NCI-H526 treated with DMSO at 0.1 percent for 48 hours (cell line): ENCODE results near the gene ATP6V0C.
A peak's percentile ranks its signal among the peaks of the same experiment; 100 is the strongest.

Experiments
- DNase-seq: peaks from one replicate; lab custom pipeline; 2025; lab: John Stamatoyannopoulos, UW

The ATP6V0C gene

DNA sequence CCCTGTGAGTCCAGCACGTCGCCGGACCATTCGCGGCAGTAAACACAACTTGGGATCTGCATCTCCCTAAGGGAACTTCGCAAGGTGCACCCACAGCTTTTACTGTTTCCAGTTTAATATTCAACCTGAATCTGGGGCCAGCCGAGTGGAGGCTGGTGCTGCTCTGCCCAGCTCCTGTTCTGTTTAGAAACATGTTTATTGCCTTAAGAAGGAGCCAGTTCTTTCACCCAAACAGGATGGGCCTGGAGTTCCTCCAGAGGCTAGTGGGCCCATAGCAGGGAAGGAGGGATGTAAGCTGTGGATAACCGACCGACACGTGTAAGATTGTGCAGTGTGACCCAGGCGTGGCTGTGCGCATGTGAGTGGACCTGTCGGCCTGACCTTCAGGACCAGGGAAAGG lies 21.5 kb upstream of the ATP6V0C start:
- no peak for DNase-seq

DNA sequence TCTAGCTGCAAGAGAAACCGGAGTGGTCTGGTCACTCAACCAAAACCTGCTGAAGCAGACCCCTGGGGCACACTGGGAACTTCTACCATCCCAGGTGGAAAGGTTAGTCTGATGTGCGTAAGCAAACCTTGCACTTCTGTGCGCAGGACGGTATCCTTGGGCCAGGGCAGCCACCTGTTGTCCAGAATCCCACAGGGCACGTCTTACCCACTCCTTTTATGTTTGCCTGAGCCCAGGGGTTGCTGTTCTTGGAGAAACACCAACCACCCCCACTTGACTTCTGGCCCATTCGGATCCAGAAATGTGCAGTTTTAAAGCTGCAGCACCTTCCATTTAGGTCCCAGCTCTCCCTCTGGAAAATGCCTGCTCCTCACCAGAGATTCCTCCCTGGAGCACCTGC lies 20.1 kb upstream of the ATP6V0C start:
- DNase-seq, result no peak

DNA sequence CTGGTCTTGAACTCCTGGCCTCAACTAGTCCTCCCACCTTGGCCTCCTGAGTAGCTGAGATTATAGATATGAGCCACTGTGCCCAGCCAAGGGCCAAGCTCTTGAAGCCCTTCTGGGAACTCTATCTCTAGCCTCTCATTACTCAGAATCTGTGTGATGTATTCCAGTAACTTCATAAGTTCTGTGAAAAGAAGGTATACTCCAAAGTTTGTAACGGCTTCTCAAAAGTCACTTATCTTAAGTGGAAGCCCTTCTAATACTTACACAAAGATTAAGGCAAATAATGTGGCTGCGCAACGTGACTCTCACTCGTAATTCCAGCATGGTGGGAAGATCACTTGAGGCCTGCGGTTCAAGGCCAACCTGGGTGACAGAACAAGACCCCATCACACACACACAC lies 19.1 kb upstream of the ATP6V0C start:
- DNase-seq, result no peak

DNA sequence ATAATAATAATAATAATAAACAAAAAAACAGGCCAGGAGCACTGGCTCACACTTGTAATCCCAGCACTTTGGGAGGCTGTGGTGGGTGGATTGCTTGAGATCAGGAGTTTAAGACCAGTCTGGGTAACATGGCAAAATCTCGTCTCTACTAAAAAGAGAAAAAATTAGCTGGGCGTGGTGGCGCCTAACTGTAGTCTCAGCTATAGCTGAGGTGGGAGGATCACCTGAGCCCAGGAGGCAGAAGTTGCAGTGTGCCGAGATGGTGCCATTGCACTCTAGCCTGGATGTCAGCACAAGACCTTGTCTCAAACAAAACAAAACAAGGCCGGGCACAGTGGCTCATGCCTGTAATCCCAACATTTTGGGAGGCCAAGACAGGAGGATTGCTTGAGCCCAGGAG lies 18.7 kb upstream of the ATP6V0C start:
- DNase-seq, result no peak

DNA sequence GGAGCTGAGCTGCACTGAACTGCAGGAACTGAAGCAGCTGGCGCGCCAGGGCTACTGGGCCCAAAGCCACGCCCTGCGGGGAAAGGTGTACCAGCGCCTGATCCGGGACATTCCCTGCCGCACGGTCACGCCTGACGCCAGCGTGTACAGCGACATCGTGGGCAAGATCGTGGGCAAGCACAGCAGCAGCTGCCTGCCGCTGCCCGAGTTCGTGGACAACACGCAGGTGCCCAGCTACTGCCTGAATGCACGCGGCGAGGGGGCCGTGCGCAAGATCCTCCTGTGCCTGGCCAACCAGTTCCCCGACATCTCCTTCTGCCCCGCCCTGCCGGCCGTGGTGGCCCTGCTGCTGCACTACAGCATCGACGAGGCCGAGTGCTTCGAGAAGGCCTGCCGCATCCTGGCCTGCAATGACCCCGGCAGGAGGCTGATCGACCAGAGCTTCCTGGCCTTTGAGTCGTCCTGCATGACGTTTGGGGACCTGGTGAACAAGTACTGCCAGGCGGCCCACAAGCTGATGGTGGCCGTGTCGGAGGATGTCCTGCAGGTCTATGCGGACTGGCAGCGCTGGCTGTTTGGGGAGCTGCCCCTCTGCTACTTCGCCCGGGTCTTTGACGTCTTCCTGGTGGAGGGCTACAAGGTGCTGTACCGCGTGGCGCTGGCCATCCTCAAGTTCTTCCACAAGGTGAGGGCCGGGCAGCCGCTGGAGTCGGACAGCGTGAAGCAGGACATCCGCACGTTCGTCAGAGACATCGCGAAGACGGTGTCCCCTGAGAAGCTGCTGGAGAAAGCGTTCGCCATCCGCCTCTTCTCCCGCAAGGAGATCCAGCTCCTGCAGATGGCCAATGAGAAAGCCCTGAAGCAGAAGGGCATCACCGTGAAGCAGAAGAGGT lies 17.3 kb upstream of the ATP6V0C start:
- DNase-seq, result no peak

DNA sequence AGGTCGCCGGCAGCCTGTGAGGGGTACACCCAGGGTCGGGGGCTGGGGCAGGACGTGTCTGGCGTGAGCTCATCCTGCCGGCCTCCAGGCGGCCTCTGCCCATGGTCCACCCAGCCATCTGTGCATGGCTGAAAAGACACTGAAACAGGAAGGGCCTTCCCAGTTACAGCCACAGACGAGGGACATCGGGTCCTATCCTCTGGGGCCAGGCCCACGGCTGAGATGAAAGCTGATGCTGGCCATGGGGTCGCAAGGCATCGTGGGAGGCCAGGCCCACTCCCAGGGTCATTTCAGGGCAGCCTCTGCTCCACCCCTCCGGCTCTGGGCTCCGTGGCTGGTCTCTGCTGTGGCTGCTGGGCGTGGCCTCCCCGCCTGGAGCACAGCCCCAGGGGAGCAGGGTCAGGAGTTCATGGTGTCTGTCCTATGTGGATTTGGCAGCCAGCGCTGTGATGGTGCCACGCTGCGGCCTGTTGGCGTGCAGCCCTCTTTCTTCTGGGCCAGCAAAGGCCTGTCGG lies 16.6 kb upstream of the ATP6V0C start:
- DNase-seq, result no peak

DNA sequence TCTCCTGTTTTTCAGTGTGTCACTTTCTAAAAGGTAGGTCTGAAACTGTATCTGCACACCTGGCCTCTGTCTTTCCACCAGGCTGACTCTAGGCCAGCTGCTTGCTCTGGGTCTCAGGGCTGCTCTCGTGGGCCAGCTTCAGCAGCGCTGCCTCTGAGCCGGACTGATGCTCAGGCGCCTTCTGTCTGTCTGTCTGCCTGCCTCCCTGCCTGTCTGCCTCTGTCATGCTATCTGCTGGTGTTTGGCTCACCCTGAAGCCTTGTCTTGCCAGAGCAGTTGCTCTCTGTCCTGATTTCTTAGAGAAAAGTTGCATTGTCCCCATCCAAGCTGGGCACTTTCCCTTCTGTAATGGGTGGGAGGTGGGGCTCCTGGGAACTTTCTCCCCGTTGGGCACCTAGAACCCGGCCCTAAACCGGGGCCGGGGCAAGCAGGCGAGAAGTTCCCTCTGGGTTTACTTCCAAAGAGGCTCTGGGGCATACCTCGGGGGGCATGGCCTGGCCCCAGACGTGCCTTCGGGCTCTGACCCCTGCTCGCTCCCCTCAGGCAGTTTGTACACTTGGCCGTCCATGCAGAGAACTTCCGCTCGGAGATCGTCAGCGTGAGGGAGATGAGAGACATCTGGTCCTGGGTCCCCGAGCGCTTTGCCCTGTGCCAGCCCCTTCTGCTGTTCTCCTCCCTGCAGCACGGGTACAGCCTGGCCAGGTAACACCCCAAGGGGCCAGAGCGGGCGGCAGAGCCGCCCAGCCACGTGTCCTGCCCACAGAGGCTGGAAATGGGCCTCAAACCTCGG lies 15.9 kb upstream of the ATP6V0C start:
- DNase-seq, result no peak

DNA sequence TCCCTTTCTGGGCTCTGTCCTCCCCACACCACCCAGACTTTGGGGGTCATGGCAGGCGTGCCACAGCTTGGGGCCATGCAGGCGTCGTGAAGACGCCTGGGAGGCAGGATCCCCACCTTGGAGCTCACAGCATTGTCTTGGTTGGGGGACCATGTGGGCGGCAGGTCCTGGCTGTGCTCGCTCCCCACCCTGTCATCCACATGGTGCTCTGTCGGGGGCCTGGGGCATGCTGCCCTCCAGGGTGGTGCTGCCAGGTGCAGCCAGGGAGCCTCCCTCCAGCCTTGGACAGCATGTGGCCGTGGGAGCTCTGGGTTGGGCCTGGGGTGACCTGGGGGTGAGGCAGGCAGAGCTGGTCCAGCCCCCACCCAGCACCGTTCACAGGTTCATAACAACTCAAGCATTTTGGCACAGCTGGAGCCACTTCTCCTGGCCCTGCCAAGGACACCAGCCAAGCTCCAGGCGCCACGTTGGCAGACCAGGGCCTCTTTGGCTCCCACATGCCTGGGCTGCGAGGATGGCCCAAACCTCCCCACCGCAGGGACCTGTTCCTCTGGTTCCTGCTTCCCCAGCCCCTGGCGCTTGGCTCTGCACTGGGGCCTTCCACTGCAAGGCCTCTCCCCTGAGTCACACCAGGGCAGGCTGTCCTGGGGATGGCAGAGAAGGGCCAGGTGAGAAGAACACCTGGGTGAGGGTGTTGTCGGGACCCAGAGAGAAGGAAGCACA lies 15.1 kb upstream of the ATP6V0C start:
- no peak for DNase-seq

DNA sequence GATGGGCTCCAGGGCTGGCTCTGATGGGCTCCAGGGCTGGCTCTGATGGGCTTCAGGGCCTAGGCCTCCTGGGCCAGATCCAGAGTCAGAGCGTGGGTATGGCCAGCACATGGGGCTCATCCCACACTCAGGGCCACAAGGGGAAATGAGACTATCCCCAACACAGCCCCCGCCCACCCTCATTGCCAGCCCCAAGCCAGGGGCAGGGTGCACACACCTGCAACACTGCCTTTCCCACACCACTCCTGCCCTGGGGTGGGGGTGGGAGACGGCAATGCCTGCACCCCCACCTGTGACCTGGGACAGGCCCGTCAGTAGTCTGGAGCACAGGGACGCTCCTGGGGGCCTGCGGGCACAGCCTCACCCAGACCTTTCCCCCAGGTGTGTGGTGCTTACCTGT lies 14.3 kb upstream of the ATP6V0C start:
- DNase-seq, result no peak

DNA sequence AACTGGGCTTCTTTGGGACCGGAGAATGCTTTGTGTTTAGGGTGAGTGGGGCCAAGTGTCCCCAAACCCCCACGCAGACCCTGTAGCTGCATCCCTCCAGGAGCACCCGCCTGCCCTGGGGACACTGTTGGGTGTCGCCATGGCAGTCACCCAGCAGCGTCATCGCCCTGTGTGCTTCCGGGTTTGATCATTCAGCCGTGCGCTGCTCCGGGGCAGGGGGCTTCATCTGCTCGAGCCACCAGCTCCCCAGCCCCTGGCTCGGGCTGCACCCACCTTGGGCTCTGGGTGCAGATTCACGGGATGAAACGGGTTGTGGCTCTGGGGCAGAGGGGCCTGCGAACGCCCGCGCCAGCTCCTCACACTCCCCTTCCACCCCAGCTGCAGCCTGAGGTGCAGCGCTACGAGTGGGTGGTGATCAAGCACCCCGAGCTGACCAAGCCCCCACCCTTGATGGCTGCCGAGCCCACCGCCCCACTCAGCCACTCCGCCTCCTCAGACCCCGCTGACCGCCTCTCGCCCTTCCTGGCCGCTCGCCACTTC lies 13.8 kb upstream of the ATP6V0C start:
- no peak for DNase-seq

DNA sequence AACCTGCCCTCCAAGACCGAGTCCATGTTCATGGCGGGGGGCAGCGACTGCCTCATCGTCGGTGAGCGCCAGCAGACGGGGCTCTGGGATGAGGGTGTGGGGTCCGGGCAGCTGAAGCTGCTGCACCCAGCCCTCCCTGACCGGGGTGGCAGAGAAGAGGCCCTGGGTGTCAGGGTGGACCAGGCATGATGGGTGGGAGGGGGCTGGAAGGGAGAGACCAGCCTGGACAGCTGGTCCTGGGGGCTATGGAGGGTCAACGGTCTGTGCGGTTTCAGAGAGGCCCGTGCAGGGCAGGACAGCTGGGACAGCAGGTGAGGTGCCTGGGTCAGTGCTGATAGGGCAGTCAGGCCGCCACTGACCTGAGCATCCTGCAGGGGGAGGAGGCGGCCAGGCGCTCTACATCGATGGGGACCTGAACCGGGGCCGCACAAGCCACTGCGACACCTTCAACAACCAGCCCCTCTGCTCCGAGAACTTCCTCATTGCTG lies 13.3 kb upstream of the ATP6V0C start:
- DNase-seq, result no peak

DNA sequence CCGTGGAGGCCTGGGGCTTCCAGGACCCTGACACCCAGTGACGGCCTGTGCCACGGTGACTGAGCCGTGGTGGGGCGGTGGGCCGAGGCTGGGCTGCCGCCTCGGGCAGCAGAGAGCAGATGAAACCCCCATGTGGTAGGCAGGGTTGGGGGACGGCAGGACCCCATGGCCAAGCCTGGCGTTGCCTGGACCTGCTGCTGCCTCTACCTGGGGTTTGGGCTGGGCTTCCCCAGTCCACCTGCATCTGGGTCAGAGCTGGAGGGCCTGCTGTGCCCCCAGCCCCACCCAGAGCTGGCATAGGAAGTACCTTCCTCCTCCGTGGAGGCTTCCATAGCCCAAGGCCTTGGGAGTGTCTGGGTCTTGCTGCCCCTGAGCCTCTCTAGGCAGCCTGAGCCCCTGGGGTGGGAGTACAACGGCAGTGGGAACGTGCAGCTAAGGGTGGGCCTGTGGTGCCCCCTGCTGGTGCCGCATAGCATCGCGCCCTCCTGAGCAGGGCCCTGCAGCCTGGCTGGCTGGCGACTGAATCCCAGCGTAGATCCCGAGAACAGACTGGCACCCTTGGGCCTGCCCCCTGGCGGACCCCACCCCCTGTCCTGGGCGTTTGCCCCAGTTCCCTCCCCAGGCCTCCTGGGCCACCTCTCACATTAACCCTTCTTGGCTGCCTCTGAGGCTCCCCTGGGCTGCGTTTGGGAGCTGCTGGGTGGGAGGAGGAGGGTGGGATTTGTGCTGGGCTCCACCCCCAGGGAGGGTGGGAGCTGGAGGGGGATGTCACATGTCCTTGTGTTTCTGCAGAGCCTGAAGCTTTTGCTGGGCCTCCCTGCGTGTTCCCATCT lies 12.6 kb upstream of the ATP6V0C start:
- DNase-seq, result peak; percentile 30

DNA sequence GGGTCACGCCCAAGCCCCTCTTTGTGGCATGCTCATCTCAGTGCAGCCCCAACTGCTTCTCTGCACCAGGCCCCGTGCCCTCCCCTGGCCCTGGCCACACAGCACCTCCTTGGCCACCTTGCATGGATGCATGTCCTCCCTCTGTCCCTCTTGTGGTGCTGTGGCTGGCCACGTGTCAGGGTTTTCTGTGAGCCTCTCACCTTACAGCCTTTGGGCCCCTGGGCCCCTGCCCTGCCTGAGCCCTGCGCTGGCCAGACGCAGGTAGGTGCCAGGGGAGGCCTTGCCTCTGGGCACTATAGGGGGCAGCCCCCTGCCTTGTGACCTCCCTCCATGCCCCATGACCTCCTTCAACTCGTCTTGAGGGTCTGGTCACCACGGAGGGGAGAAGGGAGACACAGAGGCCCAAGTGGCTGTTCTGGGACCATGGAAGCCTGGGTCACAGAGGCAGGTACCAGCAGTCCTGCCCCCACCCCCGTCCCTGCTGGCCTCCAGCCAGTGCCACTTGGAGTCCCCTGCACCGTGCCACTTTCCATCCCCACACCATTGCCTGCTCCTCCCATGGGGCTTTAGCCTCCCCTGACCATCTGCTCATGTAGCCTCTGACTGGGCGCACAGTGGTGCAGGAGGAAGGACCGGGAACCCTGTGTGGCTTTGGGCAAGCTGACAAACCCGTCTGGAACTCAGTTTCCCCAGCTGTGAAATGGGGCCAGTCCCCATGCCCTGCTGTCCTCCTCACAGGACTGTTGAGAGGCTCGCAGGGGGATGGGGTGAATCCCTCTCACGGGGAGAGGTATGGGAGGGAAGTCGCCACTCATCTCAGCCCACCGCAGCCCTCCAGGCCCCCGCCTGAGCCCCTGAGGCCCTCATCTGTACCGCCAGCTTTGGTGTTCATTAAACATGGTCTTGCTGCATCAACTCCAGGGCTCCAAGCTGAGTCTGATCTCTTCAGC lies 11.5 kb upstream of the ATP6V0C start:
- no peak for DNase-seq

DNA sequence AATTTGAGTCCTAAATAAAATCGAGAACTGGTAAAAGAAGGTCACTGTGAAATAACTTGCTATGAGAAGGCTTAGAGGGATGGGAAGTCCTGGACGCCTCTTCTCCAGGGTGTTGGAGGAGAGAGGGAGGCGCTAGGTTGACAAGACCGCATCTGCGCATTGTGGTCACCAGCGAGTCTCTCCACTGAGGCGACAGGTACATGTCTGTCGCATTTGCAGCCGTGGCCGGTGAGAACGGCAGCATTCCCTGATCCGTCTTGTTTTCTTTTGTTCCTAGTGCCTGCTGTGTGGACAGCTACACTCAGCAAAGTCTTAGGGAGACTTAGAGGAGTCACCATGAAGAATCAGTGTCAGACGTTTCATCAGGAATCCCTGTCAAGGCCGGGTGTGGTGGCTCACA lies 8.1 kb upstream of the ATP6V0C start:
- no peak for DNase-seq

DNA sequence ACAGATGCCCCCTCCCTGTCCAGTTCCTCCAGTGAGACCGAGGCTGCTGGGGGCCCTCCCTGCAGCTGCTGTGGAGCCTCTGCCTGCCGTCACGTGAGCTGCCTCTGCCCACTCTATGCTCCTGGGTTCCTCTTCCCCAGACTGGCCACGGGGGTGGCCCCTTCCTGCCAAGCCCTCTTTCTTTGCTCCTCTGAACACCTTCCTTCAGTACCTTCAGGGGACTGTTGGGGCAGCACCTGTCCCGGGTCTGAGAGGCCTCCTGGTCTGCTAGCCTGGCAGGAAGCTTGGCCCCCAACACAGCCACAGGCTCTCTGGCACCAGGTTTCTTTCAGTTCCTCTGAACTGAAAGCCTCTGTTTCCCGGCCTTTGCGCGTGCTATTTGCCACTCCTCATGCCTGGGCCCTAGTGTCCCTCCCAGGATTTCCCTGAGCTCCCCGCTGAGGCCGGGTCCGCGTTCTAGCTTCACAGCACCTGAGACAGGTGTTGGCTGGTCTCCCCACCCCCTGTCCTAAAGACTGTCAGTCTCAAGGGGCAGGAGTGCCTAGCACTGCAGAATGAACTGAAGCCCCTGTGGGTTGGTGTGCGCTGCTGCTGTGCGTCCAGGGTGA lies 6.6 kb upstream of the ATP6V0C start:
- DNase-seq, result no peak

DNA sequence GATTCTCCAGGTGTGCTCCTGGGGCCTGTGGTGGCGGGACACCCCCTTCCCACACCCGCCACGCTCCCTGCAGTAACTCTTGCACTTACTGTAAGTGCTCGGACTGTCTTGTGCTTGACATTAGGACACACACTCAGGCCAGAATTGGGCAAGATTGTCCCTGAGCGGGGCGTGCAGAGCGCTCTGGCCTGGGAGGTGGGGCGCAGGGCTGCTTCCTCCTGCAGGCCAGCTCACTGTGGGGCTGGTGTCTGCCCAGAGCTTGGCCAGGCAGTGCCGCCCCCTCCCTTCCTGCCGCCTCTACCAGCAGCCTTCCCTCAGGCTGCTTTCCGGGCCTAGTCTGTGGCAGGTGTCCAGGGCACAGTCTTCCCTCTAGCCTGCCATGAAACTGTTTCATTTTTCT lies 6.1 kb upstream of the ATP6V0C start:
- DNase-seq, result no peak

DNA sequence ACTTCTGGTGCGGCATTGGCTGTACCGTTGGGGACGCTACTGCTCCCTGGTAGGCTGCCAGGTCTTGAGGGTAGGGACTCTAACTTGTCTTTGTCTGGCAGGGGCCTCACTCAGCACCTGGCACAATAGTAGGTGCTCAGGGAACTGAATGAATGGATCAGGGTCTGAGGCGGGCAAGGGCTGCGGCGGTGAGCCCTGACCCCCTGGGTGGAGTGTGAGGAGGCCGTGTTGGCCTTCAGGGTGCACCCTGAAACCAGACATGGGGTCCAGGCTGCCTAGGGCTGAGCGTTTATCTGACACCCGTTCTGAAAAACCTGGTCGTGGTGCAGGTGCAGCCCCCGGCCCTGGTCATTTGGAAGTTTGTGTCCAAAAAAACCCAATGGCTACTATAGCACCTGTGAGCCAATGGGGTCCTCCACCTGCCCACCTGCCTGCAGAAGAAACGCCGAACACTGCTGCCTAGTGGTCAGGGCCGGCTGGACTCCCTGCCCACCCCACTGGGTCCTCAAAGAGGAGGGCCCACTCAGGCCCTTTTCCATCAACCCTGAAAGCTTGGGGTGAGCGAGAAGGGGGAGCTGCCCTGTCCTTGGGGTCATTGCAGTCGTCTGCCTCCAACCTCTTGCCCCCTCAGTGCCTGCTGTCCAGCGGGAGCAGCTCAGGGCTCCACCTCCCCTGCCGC lies 4.9 kb upstream of the ATP6V0C start:
- no peak for DNase-seq

DNA sequence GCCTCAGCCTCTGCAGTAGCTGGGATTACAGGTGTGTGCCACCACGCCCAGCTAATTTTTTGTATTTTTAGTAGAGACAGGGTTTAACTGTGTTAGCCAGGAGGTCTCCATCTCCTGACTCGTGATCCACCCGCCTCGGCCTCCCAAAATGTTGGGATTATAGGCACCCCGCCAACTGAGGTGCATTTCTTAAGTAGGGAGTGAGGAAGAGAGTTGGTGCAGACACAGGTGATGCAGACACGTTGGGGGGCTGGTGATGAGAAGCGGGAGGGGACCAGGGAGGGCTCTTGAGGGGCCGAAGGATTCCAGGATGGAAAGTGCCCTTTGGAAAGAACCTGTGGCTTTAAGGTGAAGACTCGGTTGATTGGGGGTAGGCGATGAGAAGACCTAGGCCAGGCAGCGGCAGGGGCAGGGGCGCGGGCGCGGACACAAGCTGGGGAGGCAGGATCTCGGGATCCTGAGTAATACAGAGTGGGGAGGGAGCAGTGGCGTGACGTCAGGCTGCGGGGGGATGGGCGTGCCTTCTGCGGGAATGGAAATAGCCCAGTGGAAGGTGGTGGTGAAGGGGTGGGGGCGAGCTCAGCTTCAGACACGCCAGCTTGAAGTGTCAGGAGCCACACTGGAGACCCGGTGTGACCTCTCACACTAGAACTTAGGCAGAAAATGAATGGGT lies 2.5 kb upstream of the ATP6V0C start:
- no peak for DNase-seq
